Testis (tissue), 3 donors: ENCODE results near the gene FRMD5. TPM values are rescaled to one million over a fixed set of nuclear protein-coding genes. Genes with fewer than 3 reads are reported as not detected.

Source experiments
- DNase-seq: peaks from one replicate; pipeline ENCODE4 v3.0.0-alpha.2; 2019
- H3K27ac ChIP-seq, 2 donors: fragments of 200-600 bp; sonication (generic); one replicate each; pipeline ENCODE4 v1.5.1; 2019
- H3K27me3 ChIP-seq: fragments of 200-600 bp; sonication (generic); one replicate; pipeline ENCODE4 v1.5.1; 2019
- H3K36me3 ChIP-seq: fragments of 200-600 bp; sonication (generic); one replicate; pipeline ENCODE4 v1.5.1; 2017; ENCODE audit warnings: low read depth; ENCODE audit errors: missing control alignments
- H3K4me1 ChIP-seq: fragments of 200-600 bp; sonication (generic); one replicate; pipeline ENCODE4 v1.5.1; 2019
- H3K4me3 ChIP-seq, 2 donors: fragments of 200-600 bp; sonication (generic); one replicate each; pipeline ENCODE4 v1.5.1; 2017 to 2019
- H3K9me3 ChIP-seq: fragments of 200-600 bp; sonication (generic); one replicate; pipeline ENCODE4 v1.5.1; 2017
- CTCF ChIP-seq, 3 experiments: fragments of 450-650 bp in 2 of 3; fragments of 200-600 bp in 1 of 3; sonication (generic) in 1 of 3; IDR thresholded peaks; one replicate each; pipeline ENCODE4 v1.5.1; 2016 to 2019; ENCODE audit warnings: antibody characterized with exemption in 3 of 3, mild to moderate bottlenecking in 2 of 3, moderate library complexity in 1 of 3
- POLR2A ChIP-seq: fragments of 450-650 bp; IDR thresholded peaks from one replicate; pipeline ENCODE4 v1.6.1; 2017; ENCODE audit warnings: antibody characterized with exemption, mild to moderate bottlenecking, moderate library complexity
- WGBS, 2 donors: methylation state at CpG; one replicate each; pipeline ENCODE4 v1.1.5; 2018; 5-methylcytosine and 5-hydroxymethylcytosine counted together
- intact Hi-C: fragments of 100-400 bp; cut with DNase I; formaldehyde crosslinking; loops from one replicate; pipeline ENCODE4 v1.15.1; 2023; ENCODE audit warnings: low total_unique reads
- polyA plus RNA-seq: library from polyadenylated mRNA; stranded (reverse); fragments of 350-450 nt; fragmentation: Illumina TruSeq; extraction: RNeasy Lipid Tissue Mini Kit (QIAGEN cat#74804); gene quantifications from one replicate; pipeline ENCODE4 v1.2.3, GENCODE V29; 2014; ENCODE audit warnings: low read depth, low replicate concordance; ENCODE audit not compliant: insufficient read depth
- total RNA-seq, 2 donors: library from RNA; depleted of rRNA; stranded (reverse); fragments of >200 nt; gene quantifications; one replicate each; pipeline ENCODE4 v1.2.3, GENCODE V29; 2016

Gene FRMD5
- total and polyA plus RNA-seq, 3 donors from 2014 or later = 10.5 to 12.3 (median 10.6) TPM

GRCh38 chr15:43954181-43954621 lies 240.9 kb downstream of the FRMD5 start:
- H3K9me3 ChIP-seq = no peaks in the 10 kb centered on the region
- H3K27ac ChIP-seq = no peak overlapping the region
- H3K36me3 ChIP-seq = no peaks in the 10 kb centered on the region
- DNase-seq = no peak
- H3K4me3 ChIP-seq = no peak overlapping the region
- no peaks in the 10 kb centered on the region for H3K4me1 ChIP-seq
- TF ChIP-seq CTCF (IDR thresholded peaks at IDR 0.05) (no peak), POLR2A (no peak)
- H3K27me3 ChIP-seq = no peaks in the 10 kb centered on the region
- 71 to 100% methylated on average over 3 to 4 of the region's 4 CpGs for WGBS, 2 donors
- intact Hi-C loops = no loop called here

- Histone ChIP-seq H3K27ac (no peak overlapping the region), H3K4me3 (no peak overlapping the region), H3K27me3 (no peaks in the 10 kb centered on the region), H3K9me3 (no peaks in the 10 kb centered on the region), H3K36me3 (no peaks in the 10 kb centered on the region), H3K4me1 (no peaks in the 10 kb centered on the region)
- 93 to 95% methylated on average over 1 of the region's 1 CpG for WGBS, 2 donors
- intact Hi-C loops = no loop called here
- TF ChIP-seq CTCF (IDR thresholded peaks at IDR 0.05) (no peak), POLR2A (no peak)
- no peak for DNase-seq
Observed at GRCh38 chr15:43953402-43953801, 241.7 kb downstream of the FRMD5 start.

GRCh38 chr15:43950531-43950930 lies 244.5 kb downstream of the FRMD5 start:
- Histone ChIP-seq H3K9me3 (no peaks in the 10 kb centered on the region), H3K27ac (no peak overlapping the region), H3K36me3 (no peaks in the 10 kb centered on the region), H3K4me1 (no peaks in the 10 kb centered on the region), H3K27me3 (no peaks in the 10 kb centered on the region), H3K4me3 (no peak overlapping the region)
- TF ChIP-seq POLR2A (no peak), CTCF (IDR thresholded peaks at IDR 0.05) (no peak)
- DNase-seq = no peak
- intact Hi-C loops = no loop called here
- 87 to 93% methylated on average over 4 of the region's 4 CpGs for WGBS, 2 donors

GRCh38 chr15:43948691-43949325 lies 246.3 kb downstream of the FRMD5 start:
- WGBS, 2 donors = 100% methylated on average over 1 of the region's 1 CpG
- no peak overlapping the region for H3K4me3 ChIP-seq

More at GRCh38 chr15:43948691-43949325, 246.3 kb downstream of the FRMD5 start:
- TF ChIP-seq CTCF (IDR thresholded peaks at IDR 0.05) = no peak
- no peak for TF ChIP-seq POLR2A
- no peaks in the 10 kb centered on the region for H3K9me3 ChIP-seq
- no peaks in the 10 kb centered on the region for H3K36me3 ChIP-seq
- DNase-seq = no peak
- H3K4me1 ChIP-seq = no peaks in the 10 kb centered on the region
- intact Hi-C loops = no loop called here
- H3K27ac ChIP-seq = no peak overlapping the region
- no peaks in the 10 kb centered on the region for H3K27me3 ChIP-seq
